H1 (cell line): ENCODE measurements around the gene DNAJA3. TPM values are rescaled to one million over a fixed set of nuclear protein-coding genes. Genes with fewer than 3 reads are reported as not detected.

Experiments
- HDAC6 ChIP-seq: IDR thresholded peaks from one replicate; pipeline ENCODE4 v1.7.1; 2012; ENCODE audit warnings: low read depth, mild to moderate bottlenecking, inconsistent platforms, low read length, moderate library complexity
- polyA plus RNA-seq, 7 experiments: library from polyadenylated mRNA; depleted of rRNA in 3 of 7; stranded (reverse) in 5 of 7; unstranded in 2 of 7; fragments of >200 nt in 5 of 7; fragments of 200-250 nt in 2 of 7; gene quantifications; 1 replicate in 5 of 7; 2 replicates in 1 of 7; 4 replicates in 1 of 7; pipeline versions ENCODE4 v1.2.1 to v1.2.3, GENCODE V29; 2011 to 2013; ENCODE audit warnings: missing spikeins in 2 of 7, mixed read lengths in 2 of 7
- total RNA-seq: library from RNA; stranded (reverse); fragmentation: NEBNext Ultra II Directional; extraction: Animal tissue kit (Norgen Biotek cat#: 25700); gene quantifications from 2 replicates; pipeline ENCODE4 v1.2.1, GENCODE V29; 2021

Gene DNAJA3
- total and polyA plus RNA-seq, 2 of the 8 experiments (the other 6 are each of a cell fraction or from before 2014, with no cell fraction given), result 37.3 to 59.1 TPM

GRCh38 chr16:4431023-4431422 lies 5.4 kb downstream of the DNAJA3 start (continued):
- no peak for TF ChIP-seq HDAC6
